ENCODE data around the gene ZCCHC14. TPM values are rescaled to one million over a fixed set of nuclear protein-coding genes. Genes with fewer than 3 reads are reported as not detected.
A peak's percentile ranks its signal among the peaks of the same experiment; 100 is the strongest.

ZCCHC14 gene
- total and polyA plus RNA-seq, 2 of the 13 experiments (the other 11 are each of a cell fraction or from before 2014, with no cell fraction given), result 12.4 to 12.5 TPM

DNA sequence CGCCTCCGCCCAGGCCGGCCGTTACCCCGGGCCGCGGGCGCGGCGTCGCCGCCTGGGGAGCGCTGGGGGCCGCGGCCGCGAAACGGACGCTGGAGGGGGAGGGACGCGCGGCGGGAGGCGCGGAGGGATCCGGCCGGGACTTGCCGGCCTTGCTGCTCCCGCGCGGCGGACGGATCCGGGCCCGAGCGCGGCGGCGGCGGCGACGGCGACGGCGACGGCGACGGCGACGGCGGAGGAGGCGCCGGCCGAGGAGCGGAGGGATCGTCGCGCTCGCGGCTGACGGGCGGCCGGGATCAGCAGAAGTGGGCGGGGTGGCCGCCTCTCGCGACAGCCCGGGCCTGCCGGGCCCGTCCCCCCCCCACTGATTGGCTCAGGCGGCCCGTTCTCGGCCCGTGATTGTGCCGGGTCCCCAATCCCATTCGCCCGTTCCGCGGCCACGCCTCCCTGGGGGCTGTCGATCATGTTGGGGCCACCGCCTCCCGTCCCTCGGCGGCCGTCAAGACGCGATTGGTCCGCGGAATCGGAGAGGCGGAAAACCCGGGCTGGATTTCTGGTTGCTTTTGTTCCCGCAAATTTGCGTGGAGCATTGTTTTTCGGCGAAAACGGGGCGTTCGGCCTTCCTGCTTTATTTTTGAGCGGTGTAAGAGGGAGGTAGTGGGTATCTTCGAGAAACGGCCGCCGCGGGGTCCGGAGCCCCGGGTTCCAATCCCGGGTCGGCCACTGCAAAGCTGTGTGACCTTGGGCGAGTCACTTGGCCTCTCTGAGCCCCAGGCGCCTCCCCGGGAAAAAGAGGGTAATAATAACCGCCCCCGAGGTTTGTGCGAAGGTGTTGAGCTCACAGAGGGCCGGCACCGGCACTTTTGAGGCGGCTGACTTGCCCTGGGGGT, at the start of gene ZCCHC14 (continued):
- TF ChIP-seq, protein P1, sequence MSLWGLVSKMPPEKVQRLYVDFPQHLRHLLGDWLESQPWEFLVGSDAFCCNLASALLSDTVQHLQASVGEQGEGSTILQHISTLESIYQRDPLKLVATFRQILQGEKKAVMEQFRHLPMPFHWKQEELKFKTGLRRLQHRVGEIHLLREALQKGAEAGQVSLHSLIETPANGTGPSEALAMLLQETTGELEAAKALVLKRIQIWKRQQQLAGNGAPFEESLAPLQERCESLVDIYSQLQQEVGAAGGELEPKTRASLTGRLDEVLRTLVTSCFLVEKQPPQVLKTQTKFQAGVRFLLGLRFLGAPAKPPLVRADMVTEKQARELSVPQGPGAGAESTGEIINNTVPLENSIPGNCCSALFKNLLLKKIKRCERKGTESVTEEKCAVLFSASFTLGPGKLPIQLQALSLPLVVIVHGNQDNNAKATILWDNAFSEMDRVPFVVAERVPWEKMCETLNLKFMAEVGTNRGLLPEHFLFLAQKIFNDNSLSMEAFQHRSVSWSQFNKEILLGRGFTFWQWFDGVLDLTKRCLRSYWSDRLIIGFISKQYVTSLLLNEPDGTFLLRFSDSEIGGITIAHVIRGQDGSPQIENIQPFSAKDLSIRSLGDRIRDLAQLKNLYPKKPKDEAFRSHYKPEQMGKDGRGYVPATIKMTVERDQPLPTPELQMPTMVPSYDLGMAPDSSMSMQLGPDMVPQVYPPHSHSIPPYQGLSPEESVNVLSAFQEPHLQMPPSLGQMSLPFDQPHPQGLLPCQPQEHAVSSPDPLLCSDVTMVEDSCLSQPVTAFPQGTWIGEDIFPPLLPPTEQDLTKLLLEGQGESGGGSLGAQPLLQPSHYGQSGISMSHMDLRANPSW (CRISPR knock-in tag; IDR thresholded peaks at IDR 0.05; ENCODE audit: borderline replicate concordance), result no peak
- TF ChIP-seq ZSCAN12 (CRISPR knock-in tag; IDR thresholded peaks at IDR 0.05) (0 out of 2 replicates have a peak, but pooled peaks have one; percentile 30), NRL (CRISPR knock-in tag; IDR thresholded peaks at IDR 0.05; ENCODE audit: borderline replicate concordance) (peak; percentile 73; the same call in 1 of the 2 replicates), ZC3H4 (CRISPR knock-in tag; IDR thresholded peaks at IDR 0.05; ENCODE audit: borderline replicate concordance) (no peak), ATF7 (IDR thresholded peaks at IDR 0.05) (no peak), ATF7 (CRISPR knock-in tag; IDR thresholded peaks at IDR 0.05) (no peak), NFKB2 (CRISPR knock-in tag; IDR thresholded peaks at IDR 0.05; ENCODE audit: borderline replicate concordance) (no peak), NR1H2 (CRISPR knock-in tag; IDR thresholded peaks at IDR 0.05; ENCODE audit: borderline replicate concordance, low read depth) (no peak), HCFC1 (IDR thresholded peaks at IDR 0.05; ENCODE audit: low read depth, low read length) (peak; percentile 25; the same call in 1 of the 2 replicates), ZNF136 (CRISPR knock-in tag; IDR thresholded peaks at IDR 0.05; ENCODE audit: low read depth) (0 out of 2 replicates have a peak, but pooled peaks have one; percentile 46), FOXA3 (CRISPR knock-in tag; IDR thresholded peaks at IDR 0.05) (no peak; the same call in 1 of the 2 replicates), ESRRA (CRISPR knock-in tag; IDR thresholded peaks at IDR 0.05; ENCODE audit: low read depth) (no peak; the same call in 1 of the 2 replicates)
- TF ChIP-seq, protein P2, sequence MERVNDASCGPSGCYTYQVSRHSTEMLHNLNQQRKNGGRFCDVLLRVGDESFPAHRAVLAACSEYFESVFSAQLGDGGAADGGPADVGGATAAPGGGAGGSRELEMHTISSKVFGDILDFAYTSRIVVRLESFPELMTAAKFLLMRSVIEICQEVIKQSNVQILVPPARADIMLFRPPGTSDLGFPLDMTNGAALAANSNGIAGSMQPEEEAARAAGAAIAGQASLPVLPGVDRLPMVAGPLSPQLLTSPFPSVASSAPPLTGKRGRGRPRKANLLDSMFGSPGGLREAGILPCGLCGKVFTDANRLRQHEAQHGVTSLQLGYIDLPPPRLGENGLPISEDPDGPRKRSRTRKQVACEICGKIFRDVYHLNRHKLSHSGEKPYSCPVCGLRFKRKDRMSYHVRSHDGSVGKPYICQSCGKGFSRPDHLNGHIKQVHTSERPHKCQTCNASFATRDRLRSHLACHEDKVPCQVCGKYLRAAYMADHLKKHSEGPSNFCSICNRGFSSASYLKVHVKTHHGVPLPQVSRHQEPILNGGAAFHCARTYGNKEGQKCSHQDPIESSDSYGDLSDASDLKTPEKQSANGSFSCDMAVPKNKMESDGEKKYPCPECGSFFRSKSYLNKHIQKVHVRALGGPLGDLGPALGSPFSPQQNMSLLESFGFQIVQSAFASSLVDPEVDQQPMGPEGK (CRISPR knock-in tag; IDR thresholded peaks at IDR 0.05), result 0 out of 2 replicates have a peak, but pooled peaks have one; percentile 44
- TF ChIP-seq, protein P3, sequence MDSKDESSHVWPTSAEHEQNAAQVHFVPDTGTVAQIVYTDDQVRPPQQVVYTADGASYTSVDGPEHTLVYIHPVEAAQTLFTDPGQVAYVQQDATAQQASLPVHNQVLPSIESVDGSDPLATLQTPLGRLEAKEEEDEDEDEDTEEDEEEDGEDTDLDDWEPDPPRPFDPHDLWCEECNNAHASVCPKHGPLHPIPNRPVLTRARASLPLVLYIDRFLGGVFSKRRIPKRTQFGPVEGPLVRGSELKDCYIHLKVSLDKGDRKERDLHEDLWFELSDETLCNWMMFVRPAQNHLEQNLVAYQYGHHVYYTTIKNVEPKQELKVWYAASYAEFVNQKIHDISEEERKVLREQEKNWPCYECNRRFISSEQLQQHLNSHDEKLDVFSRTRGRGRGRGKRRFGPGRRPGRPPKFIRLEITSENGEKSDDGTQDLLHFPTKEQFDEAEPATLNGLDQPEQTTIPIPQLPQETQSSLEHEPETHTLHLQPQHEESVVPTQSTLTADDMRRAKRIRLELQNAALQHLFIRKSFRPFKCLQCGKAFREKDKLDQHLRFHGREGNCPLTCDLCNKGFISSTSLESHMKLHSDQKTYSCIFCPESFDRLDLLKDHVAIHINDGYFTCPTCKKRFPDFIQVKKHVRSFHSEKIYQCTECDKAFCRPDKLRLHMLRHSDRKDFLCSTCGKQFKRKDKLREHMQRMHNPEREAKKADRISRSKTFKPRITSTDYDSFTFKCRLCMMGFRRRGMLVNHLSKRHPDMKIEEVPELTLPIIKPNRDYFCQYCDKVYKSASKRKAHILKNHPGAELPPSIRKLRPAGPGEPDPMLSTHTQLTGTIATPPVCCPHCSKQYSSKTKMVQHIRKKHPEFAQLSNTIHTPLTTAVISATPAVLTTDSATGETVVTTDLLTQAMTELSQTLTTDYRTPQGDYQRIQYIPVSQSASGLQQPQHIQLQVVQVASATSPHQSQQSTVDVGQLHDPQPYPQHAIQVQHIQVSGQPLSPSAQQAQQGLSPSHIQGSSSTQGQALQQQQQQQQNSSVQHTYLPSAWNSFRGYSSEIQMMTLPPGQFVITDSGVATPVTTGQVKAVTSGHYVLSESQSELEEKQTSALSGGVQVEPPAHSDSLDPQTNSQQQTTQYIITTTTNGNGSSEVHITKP (CRISPR knock-in tag; IDR thresholded peaks at IDR 0.05; ENCODE audit: low read depth), result no peak
- TF ChIP-seq, protein P4, sequence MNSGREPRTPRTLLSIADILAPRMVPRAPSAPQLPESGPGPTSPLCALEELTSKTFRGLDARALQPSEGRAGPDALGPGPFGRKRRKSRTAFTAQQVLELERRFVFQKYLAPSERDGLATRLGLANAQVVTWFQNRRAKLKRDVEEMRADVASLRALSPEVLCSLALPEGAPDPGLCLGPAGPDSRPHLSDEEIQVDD (CRISPR knock-in tag; IDR thresholded peaks at IDR 0.05; ENCODE audit: borderline replicate concordance), result no peak
- TF ChIP-seq, protein P5, sequence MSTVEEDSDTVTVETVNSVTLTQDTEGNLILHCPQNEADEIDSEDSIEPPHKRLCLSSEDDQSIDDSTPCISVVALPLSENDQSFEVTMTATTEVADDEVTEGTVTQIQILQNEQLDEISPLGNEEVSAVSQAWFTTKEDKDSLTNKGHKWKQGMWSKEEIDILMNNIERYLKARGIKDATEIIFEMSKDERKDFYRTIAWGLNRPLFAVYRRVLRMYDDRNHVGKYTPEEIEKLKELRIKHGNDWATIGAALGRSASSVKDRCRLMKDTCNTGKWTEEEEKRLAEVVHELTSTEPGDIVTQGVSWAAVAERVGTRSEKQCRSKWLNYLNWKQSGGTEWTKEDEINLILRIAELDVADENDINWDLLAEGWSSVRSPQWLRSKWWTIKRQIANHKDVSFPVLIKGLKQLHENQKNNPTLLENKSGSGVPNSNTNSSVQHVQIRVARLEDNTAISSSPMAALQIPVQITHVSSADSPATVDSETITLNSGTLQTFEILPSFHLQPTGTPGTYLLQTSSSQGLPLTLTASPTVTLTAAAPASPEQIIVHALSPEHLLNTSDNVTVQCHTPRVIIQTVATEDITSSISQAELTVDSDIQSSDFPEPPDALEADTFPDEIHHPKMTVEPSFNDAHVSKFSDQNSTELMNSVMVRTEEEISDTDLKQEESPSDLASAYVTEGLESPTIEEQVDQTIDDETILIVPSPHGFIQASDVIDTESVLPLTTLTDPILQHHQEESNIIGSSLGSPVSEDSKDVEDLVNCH (CRISPR knock-in tag; IDR thresholded peaks at IDR 0.05), result no peak

Measured in HepG2 (cell line).